ENCODE measurements around the gene CRIM1. TPM values are rescaled to one million over a fixed set of nuclear protein-coding genes. Genes with fewer than 3 reads are reported as not detected.

The CRIM1 gene
- total RNA-seq, 1 donor from 2014 or later: 25.8 TPM

GRCh38 chr2:36507408-36507812 lies 151.8 kb downstream of the CRIM1 start:
- no peaks in the 10 kb centered on the region for H3K9me3 Mint-ChIP-seq (ENCODE audit: low read depth)
- H3K27ac Mint-ChIP-seq: no peak overlapping the region
- peaks cover 21% of the 10 kb centered on the region for H3K4me1 Mint-ChIP-seq (ENCODE audit: low read depth)
- H3K36me3 Mint-ChIP-seq (ENCODE audit: insufficient read depth): peaks cover 1% of the 10 kb centered on the region
- H3K27me3 Mint-ChIP-seq: no peaks in the 10 kb centered on the region
- DNase-seq (ENCODE audit: low spot score, unreplicated experiment): peak; percentile 19
- H3K4me3 Mint-ChIP-seq (ENCODE audit: low read depth): no peak overlapping the region
- TF ChIP-seq, protein P1, sequence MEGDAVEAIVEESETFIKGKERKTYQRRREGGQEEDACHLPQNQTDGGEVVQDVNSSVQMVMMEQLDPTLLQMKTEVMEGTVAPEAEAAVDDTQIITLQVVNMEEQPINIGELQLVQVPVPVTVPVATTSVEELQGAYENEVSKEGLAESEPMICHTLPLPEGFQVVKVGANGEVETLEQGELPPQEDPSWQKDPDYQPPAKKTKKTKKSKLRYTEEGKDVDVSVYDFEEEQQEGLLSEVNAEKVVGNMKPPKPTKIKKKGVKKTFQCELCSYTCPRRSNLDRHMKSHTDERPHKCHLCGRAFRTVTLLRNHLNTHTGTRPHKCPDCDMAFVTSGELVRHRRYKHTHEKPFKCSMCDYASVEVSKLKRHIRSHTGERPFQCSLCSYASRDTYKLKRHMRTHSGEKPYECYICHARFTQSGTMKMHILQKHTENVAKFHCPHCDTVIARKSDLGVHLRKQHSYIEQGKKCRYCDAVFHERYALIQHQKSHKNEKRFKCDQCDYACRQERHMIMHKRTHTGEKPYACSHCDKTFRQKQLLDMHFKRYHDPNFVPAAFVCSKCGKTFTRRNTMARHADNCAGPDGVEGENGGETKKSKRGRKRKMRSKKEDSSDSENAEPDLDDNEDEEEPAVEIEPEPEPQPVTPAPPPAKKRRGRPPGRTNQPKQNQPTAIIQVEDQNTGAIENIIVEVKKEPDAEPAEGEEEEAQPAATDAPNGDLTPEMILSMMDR (IDR thresholded peaks at IDR 0.05; ENCODE audit: unreplicated experiment): peak; percentile 68

GRCh38 chr2:36509075-36509474 lies 153.5 kb downstream of the CRIM1 start:
- Mint-ChIP-seq H3K27ac (no peak overlapping the region), H3K4me1 (ENCODE audit: low read depth) (peaks cover 27% of the 10 kb centered on the region), H3K9me3 (ENCODE audit: low read depth) (no peaks in the 10 kb centered on the region), H3K27me3 (no peaks in the 10 kb centered on the region), H3K4me3 (ENCODE audit: low read depth) (no peak overlapping the region), H3K36me3 (ENCODE audit: insufficient read depth) (peaks cover 7% of the 10 kb centered on the region)
- TF ChIP-seq, protein P1 (IDR thresholded peaks at IDR 0.05; ENCODE audit: unreplicated experiment): no peak
- DNase-seq (ENCODE audit: low spot score, unreplicated experiment): no peak

DNA sequence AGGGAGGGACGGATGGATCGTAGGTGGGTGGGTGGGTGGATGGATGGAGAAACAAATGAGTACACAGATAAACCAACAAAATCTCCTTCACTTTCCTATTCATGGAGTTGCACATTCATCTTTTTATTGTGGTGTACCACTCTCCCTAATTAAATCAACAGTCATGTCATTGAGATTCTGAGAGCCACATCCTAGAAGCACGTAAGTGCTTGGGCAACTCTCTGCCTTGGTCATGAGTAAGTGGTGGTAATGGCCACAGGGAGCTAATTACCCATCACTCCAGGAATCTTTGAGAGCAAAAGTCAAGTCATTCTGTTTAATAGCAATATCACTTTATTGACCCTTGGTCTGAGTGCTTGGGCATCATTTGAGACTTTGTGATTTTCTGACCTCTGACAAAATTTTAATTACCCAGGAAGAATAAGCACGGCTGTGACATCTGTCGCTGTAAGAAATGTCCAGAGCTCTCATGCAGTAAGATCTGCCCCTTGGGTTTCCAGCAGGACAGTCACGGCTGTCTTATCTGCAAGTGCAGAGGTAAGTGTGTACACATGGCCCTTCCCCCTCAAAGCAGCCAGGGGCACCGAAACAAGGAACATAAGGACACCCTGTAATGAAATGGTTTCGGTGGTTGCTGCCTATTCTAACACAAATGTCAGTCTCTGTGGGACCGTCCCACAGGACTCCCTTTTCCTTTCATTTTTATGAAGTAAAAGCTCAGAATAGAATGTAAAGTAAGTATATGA lies 156.5 kb downstream of the CRIM1 start:
- Mint-ChIP-seq H3K9me3 (ENCODE audit: low read depth) (no peaks in the 10 kb centered on the region), H3K27me3 (no peaks in the 10 kb centered on the region), H3K36me3 (ENCODE audit: insufficient read depth) (peaks cover 19% of the 10 kb centered on the region), H3K4me3 (ENCODE audit: low read depth) (no peak overlapping the region), H3K4me1 (ENCODE audit: low read depth) (peaks cover 13% of the 10 kb centered on the region), H3K27ac (peak overlapping the region; percentile 62)
- TF ChIP-seq, protein P1 (IDR thresholded peaks at IDR 0.05; ENCODE audit: unreplicated experiment): no peak
- no peak for DNase-seq (ENCODE audit: low spot score, unreplicated experiment)

DNA sequence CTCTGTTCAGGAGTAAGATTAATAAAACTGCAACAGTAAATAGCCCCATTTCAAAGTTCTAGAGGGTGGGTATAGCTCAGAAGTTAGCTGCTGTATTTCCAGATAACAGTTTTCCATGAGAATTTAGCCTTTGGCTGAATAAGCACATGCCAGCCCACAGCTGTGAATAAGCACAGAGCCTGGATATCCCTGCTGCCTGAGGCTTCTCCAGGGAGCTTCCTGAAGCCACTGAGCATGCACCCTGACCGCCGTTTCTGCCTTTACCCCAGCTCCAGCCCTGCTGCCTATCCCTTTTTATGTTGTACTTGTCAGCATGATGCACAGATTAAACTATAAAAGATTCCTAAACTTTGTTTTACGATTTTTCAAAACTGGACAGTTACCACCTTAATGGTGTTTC lies 157.1 kb downstream of the CRIM1 start:
- no peaks in the 10 kb centered on the region for H3K27me3 Mint-ChIP-seq
- DNase-seq (ENCODE audit: low spot score, unreplicated experiment): no peak
- H3K36me3 Mint-ChIP-seq (ENCODE audit: insufficient read depth): peaks cover 19% of the 10 kb centered on the region
- no peak overlapping the region for H3K4me3 Mint-ChIP-seq (ENCODE audit: low read depth)
- TF ChIP-seq, protein P1 (IDR thresholded peaks at IDR 0.05; ENCODE audit: unreplicated experiment): no peak
- H3K4me1 Mint-ChIP-seq (ENCODE audit: low read depth): peaks cover 13% of the 10 kb centered on the region
- no peaks in the 10 kb centered on the region for H3K9me3 Mint-ChIP-seq (ENCODE audit: low read depth)
- H3K27ac Mint-ChIP-seq: peak overlapping the region; percentile 62

GRCh38 chr2:36513661-36514060 lies 158.1 kb downstream of the CRIM1 start:
- H3K4me3 Mint-ChIP-seq (ENCODE audit: low read depth): no peak overlapping the region
- DNase-seq (ENCODE audit: low spot score, unreplicated experiment): no peak
- peaks cover 13% of the 10 kb centered on the region for H3K4me1 Mint-ChIP-seq (ENCODE audit: low read depth)
- H3K9me3 Mint-ChIP-seq (ENCODE audit: low read depth): no peaks in the 10 kb centered on the region
- TF ChIP-seq, protein P1 (IDR thresholded peaks at IDR 0.05; ENCODE audit: unreplicated experiment): no peak
- no peak overlapping the region for H3K27ac Mint-ChIP-seq
- no peaks in the 10 kb centered on the region for H3K27me3 Mint-ChIP-seq
- H3K36me3 Mint-ChIP-seq (ENCODE audit: insufficient read depth): peaks cover 18% of the 10 kb centered on the region

Data from progenitor cell of endocrine pancreas (in vitro differentiated cells).